Measurements from ENCODE around the gene NLK.

Gene NLK

GRCh38 chr17:28119560-28119959, 77.1 kb downstream of the NLK start:
- H2BK120ac ChIP-seq (ENCODE audit: low read depth, low read length): no peak overlapping the region
- H3K9me3 ChIP-seq (replicated peaks in 1 of 2; ENCODE audit: control insufficient read depth in 2 of 2, insufficient read depth in 1 of 2, low read depth in 1 of 2, low read length in 2 of 2): peaks cover 0 to 6% of the 10 kb centered on the region in 2 donors

DNA sequence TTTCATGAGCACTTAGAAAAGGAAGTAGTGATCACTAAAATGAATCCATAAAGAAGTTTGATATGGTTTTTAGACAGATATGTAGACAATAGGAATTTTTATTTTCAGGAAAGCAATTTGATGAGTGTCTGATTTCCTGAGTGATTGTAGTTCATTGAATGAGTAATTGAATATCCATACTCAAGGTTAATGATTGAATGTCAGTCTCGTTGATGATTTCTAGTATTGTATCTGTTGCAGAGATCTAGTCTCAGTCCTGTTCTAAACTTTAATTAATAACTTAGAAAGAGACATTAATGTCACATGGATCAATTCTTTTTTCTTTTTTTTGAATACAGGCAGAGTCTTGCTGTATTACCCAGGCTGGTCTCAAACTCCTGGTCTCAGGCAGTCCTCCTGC, 78.3 kb downstream of the NLK start:
- no peak overlapping the region for H3K4me3 ChIP-seq (ENCODE audit: low read length in 2 of 2)
- H3K4ac ChIP-seq (ENCODE audit: low read length): no peak overlapping the region
- no peak overlapping the region for H3K9ac ChIP-seq (ENCODE audit: low read depth, low read length, poor library complexity)
- H2BK15ac ChIP-seq (ENCODE audit: low read length): no peak overlapping the region
- H4K8ac ChIP-seq (ENCODE audit: low read depth, low read length): no peak overlapping the region
- H3K27me3 ChIP-seq (ENCODE audit: control insufficient read depth in 3 of 3, insufficient read depth in 3 of 3, low read depth in 1 of 3, low read length in 3 of 3): peaks cover 0 to 3% (median 0%) of the 10 kb centered on the region in 3 experiments
- no peak overlapping the region for H2AK5ac ChIP-seq (ENCODE audit: low read depth, low read length)
- no peak overlapping the region for H3K23ac ChIP-seq (ENCODE audit: low read depth, low read length, poor library complexity)
- H3K79me1 ChIP-seq (ENCODE audit: low read depth, low read length): peaks cover 3% of the 10 kb centered on the region
- no peak overlapping the region for H4K91ac ChIP-seq (ENCODE audit: low read depth, low read length, poor library complexity)
- H3K18ac ChIP-seq (ENCODE audit: low read length): no peak overlapping the region
- H3K14ac ChIP-seq (ENCODE audit: low read length): no peak overlapping the region
- no peak overlapping the region for H3K4me2 ChIP-seq (ENCODE audit: insufficient read depth, low read length, poor library complexity, severe bottlenecking)
- peaks cover 0 to 32% of the 10 kb centered on the region in 2 donors for H3K36me3 ChIP-seq (replicated peaks in 1 of 2; ENCODE audit: control insufficient read depth in 2 of 2, insufficient read depth in 2 of 2, low read length in 2 of 2)
- H2BK120ac ChIP-seq (ENCODE audit: low read depth, low read length): no peak overlapping the region
- no peak for DNase-seq (ENCODE audit: low spot score)
- peaks cover 0 to 9% of the 10 kb centered on the region in 2 donors for H3K4me1 ChIP-seq (ENCODE audit: control insufficient read depth in 2 of 2, insufficient read depth in 1 of 2, low read depth in 1 of 2, low read length in 2 of 2)
- H2BK12ac ChIP-seq (ENCODE audit: low read length): no peak overlapping the region
- no peak overlapping the region for H2AFZ ChIP-seq (ENCODE audit: low read length)
- no CpG with 5 or more reads among the region's 1 CpG for WGBS, 2 donors (ENCODE audit: extremely low coverage in 2 of 2, insufficient read length in 2 of 2, insufficient replicate concordance in 1 of 2)
- H2BK5ac ChIP-seq (ENCODE audit: low read length): no peak overlapping the region
- H3K27ac ChIP-seq (replicated peaks; ENCODE audit: low read length): no peak overlapping the region
- H3K9me3 ChIP-seq (replicated peaks in 1 of 2; ENCODE audit: control insufficient read depth in 2 of 2, insufficient read depth in 1 of 2, low read depth in 1 of 2, low read length in 2 of 2): peaks cover 0 to 6% of the 10 kb centered on the region in 2 donors

More at GRCh38 chr17:28119560-28119959, 77.1 kb downstream of the NLK start:
- Histone ChIP-seq H4K8ac (ENCODE audit: low read depth, low read length) (no peak overlapping the region), H3K79me1 (ENCODE audit: low read depth, low read length) (peaks cover 3% of the 10 kb centered on the region), H3K27me3 (ENCODE audit: control insufficient read depth in 3 of 3, insufficient read depth in 3 of 3, low read depth in 1 of 3, low read length in 3 of 3) (peaks cover 0 to 3% (median 0%) of the 10 kb centered on the region in 3 experiments), H4K91ac (ENCODE audit: low read depth, low read length, poor library complexity) (no peak overlapping the region), H3K4ac (ENCODE audit: low read length) (no peak overlapping the region), H3K4me2 (ENCODE audit: insufficient read depth, low read length, poor library complexity, severe bottlenecking) (no peak overlapping the region), H3K4me3 (ENCODE audit: low read length in 2 of 2) (no peak overlapping the region), H2AFZ (ENCODE audit: low read length) (no peak overlapping the region), H2BK15ac (ENCODE audit: low read length) (no peak overlapping the region), H2BK12ac (ENCODE audit: low read length) (no peak overlapping the region), H3K9ac (ENCODE audit: low read depth, low read length, poor library complexity) (no peak overlapping the region), H2AK5ac (ENCODE audit: low read depth, low read length) (no peak overlapping the region), H3K14ac (ENCODE audit: low read length) (no peak overlapping the region), H2BK5ac (ENCODE audit: low read length) (no peak overlapping the region), H3K18ac (ENCODE audit: low read length) (no peak overlapping the region), H3K23ac (ENCODE audit: low read depth, low read length, poor library complexity) (no peak overlapping the region), H3K4me1 (ENCODE audit: control insufficient read depth in 2 of 2, insufficient read depth in 1 of 2, low read depth in 1 of 2, low read length in 2 of 2) (peaks cover 0 to 9% of the 10 kb centered on the region in 2 donors), H3K27ac (replicated peaks; ENCODE audit: low read length) (no peak overlapping the region), H3K36me3 (replicated peaks in 1 of 2; ENCODE audit: control insufficient read depth in 2 of 2, insufficient read depth in 2 of 2, low read length in 2 of 2) (peaks cover 0 to 22% of the 10 kb centered on the region in 2 donors)
- WGBS, 2 donors (ENCODE audit: extremely low coverage in 2 of 2, insufficient read length in 2 of 2, insufficient replicate concordance in 1 of 2): no CpG with 5 or more reads among the region's 2 CpGs
- DNase-seq (ENCODE audit: low spot score): no peak

- Histone ChIP-seq H3K27ac (replicated peaks; ENCODE audit: low read length) (no peak overlapping the region), H2AFZ (ENCODE audit: low read length) (no peak overlapping the region), H3K23ac (ENCODE audit: low read depth, low read length, poor library complexity) (no peak overlapping the region), H2AK5ac (ENCODE audit: low read depth, low read length) (no peak overlapping the region), H4K8ac (ENCODE audit: low read depth, low read length) (no peak overlapping the region), H3K9ac (ENCODE audit: low read depth, low read length, poor library complexity) (no peak overlapping the region), H3K36me3 (replicated peaks in 1 of 2; ENCODE audit: control insufficient read depth in 2 of 2, insufficient read depth in 2 of 2, low read length in 2 of 2) (peaks cover 0 to 37% of the 10 kb centered on the region in 2 donors), H3K18ac (ENCODE audit: low read length) (no peak overlapping the region), H3K4me1 (ENCODE audit: control insufficient read depth in 2 of 2, insufficient read depth in 1 of 2, low read depth in 1 of 2, low read length in 2 of 2) (peaks cover 0 to under 1% of the 10 kb centered on the region in 2 donors), H3K9me3 (replicated peaks in 1 of 2; ENCODE audit: control insufficient read depth in 2 of 2, insufficient read depth in 1 of 2, low read depth in 1 of 2, low read length in 2 of 2) (no peaks in the 10 kb centered on the region), H2BK12ac (ENCODE audit: low read length) (no peak overlapping the region), H4K91ac (ENCODE audit: low read depth, low read length, poor library complexity) (no peak overlapping the region), H2BK15ac (ENCODE audit: low read length) (no peak overlapping the region), H3K27me3 (ENCODE audit: control insufficient read depth in 3 of 3, insufficient read depth in 3 of 3, low read depth in 1 of 3, low read length in 3 of 3) (peaks cover 0 to 3% (median 0%) of the 10 kb centered on the region in 3 experiments), H3K79me1 (ENCODE audit: low read depth, low read length) (peaks cover 3% of the 10 kb centered on the region), H2BK5ac (ENCODE audit: low read length) (no peak overlapping the region), H3K14ac (ENCODE audit: low read length) (no peak overlapping the region), H3K4me2 (ENCODE audit: insufficient read depth, low read length, poor library complexity, severe bottlenecking) (no peak overlapping the region), H3K4ac (ENCODE audit: low read length) (no peak overlapping the region), H2BK120ac (ENCODE audit: low read depth, low read length) (no peak overlapping the region), H3K4me3 (ENCODE audit: low read length in 2 of 2) (no peak overlapping the region)
- WGBS, 2 donors (ENCODE audit: extremely low coverage in 2 of 2, insufficient read length in 2 of 2, insufficient replicate concordance in 1 of 2): no CpG with 5 or more reads among the region's 1 CpG
- no peak for DNase-seq (ENCODE audit: low spot score)
Observed at GRCh38 chr17:28124962-28125361, 82.5 kb downstream of the NLK start.

GRCh38 chr17:28125526-28126378, 83.3 kb downstream of the NLK start:
- Histone ChIP-seq H3K9ac (ENCODE audit: low read depth, low read length, poor library complexity) (no peak overlapping the region), H3K4ac (ENCODE audit: low read length) (no peak overlapping the region), H2AFZ (ENCODE audit: low read length) (no peak overlapping the region), H2BK5ac (ENCODE audit: low read length) (no peak overlapping the region), H2BK12ac (ENCODE audit: low read length) (no peak overlapping the region), H3K9me3 (replicated peaks in 1 of 2; ENCODE audit: control insufficient read depth in 2 of 2, insufficient read depth in 1 of 2, low read depth in 1 of 2, low read length in 2 of 2) (no peaks in the 10 kb centered on the region), H3K79me1 (ENCODE audit: low read depth, low read length) (no peaks in the 10 kb centered on the region), H3K14ac (ENCODE audit: low read length) (no peak overlapping the region), H3K4me3 (ENCODE audit: low read length in 2 of 2) (no peak overlapping the region), H2AK5ac (ENCODE audit: low read depth, low read length) (no peak overlapping the region), H2BK120ac (ENCODE audit: low read depth, low read length) (no peak overlapping the region), H4K8ac (ENCODE audit: low read depth, low read length) (no peak overlapping the region), H3K4me1 (ENCODE audit: control insufficient read depth in 2 of 2, insufficient read depth in 1 of 2, low read depth in 1 of 2, low read length in 2 of 2) (peaks cover 0 to 7% of the 10 kb centered on the region in 2 donors), H3K27me3 (ENCODE audit: control insufficient read depth in 3 of 3, insufficient read depth in 3 of 3, low read depth in 1 of 3, low read length in 3 of 3) (peaks cover 0 to 3% (median 0%) of the 10 kb centered on the region in 3 experiments), H2BK15ac (ENCODE audit: low read length) (no peak overlapping the region), H3K27ac (replicated peaks; ENCODE audit: low read length) (no peak overlapping the region), H3K18ac (ENCODE audit: low read length) (no peak overlapping the region), H3K4me2 (ENCODE audit: insufficient read depth, low read length, poor library complexity, severe bottlenecking) (no peak overlapping the region), H3K36me3 (replicated peaks in 1 of 2; ENCODE audit: control insufficient read depth in 2 of 2, insufficient read depth in 2 of 2, low read length in 2 of 2) (peaks cover 0 to 37% of the 10 kb centered on the region in 2 donors), H3K23ac (ENCODE audit: low read depth, low read length, poor library complexity) (no peak overlapping the region), H4K91ac (ENCODE audit: low read depth, low read length, poor library complexity) (no peak overlapping the region)
- no CpG with 5 or more reads among the region's 4 CpGs for WGBS, 2 donors (ENCODE audit: extremely low coverage in 2 of 2, insufficient read length in 2 of 2, insufficient replicate concordance in 1 of 2)
- DNase-seq (ENCODE audit: low spot score): no peak
